NB4 (cell line): ENCODE data around the gene VWA3B.

ENCODE experiments used
- DNase-seq: peaks from one replicate; pipeline ENCODE4 v3.0.0; 2010; ENCODE audit warnings: low read depth
- H3K4me3 ChIP-seq: one replicate; pipeline ENCODE4 v1.5.1; 2011; ENCODE audit warnings: mild to moderate bottlenecking, low read depth, low read length, moderate library complexity
- CTCF ChIP-seq: IDR thresholded peaks from one replicate; pipeline ENCODE4 v1.5.1; 2012; ENCODE audit warnings: low read depth, low read length
- MAX ChIP-seq: IDR thresholded peaks from 2 replicates; pipeline ENCODE4 v1.6.1; 2011; ENCODE audit warnings: low read depth, low read length
- MYC ChIP-seq: IDR thresholded peaks from 2 replicates; pipeline ENCODE4 v1.6.1; 2011; ENCODE audit warnings: low read depth, low read length
- POLR2A ChIP-seq: IDR thresholded peaks from 2 replicates; pipeline ENCODE4 v1.6.1; 2011; ENCODE audit warnings: mild to moderate bottlenecking; ENCODE audit not compliant: insufficient read length; ENCODE audit errors: extremely low read depth

Gene VWA3B

GRCh38 chr2:98324181-98324580 is 237.2 kb downstream of the VWA3B start:
- no peak for DNase-seq
- TF ChIP-seq MYC (no peak), POLR2A (no peak), CTCF (no peak), MAX (no peak)
- H3K4me3 ChIP-seq, result no peak overlapping the region

DNA sequence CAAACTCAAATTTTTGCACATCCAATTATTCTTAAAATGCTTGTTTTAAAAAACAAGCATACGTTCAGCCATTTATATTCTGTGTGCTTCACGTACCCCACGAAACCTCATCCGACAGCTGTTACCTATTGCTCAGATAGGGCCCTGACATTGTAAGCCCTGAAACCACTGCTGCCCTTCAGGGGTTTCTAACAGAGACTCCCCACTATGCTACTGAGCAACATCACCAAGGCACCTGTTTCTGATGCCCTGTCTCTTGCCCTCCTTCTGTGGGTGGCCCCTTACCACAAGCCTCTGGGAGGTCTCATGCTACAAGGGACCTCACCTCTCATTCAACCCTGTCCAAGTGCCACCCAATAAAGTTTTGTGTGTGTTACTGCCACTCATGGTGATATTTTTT is 240.8 kb downstream of the VWA3B start:
- no peak for TF ChIP-seq POLR2A
- TF ChIP-seq MAX, result no peak
- TF ChIP-seq CTCF, result no peak
- no peak for TF ChIP-seq MYC
- H3K4me3 ChIP-seq, result no peak overlapping the region
- DNase-seq, result no peak

DNA sequence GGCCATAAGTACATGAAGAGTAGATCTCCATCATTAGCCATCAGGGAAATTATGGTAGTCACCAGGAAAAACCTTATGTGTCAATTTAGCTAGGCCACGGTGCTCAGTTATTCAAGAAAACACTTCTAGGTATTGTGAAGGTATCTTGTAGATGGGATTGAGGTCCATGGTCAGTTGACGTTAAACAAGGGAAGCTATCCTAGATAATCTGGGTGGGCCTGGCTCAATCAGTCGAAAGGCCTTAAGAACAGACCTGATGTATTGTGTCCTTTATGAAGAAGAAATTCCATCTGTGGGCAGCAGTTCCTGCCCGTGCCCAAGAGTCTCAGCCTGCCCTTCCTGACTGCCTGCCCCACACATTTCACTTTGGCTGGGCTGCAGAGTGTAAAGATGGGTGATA is 242.6 kb downstream of the VWA3B start:
- H3K4me3 ChIP-seq, result no peak overlapping the region
- no peak for TF ChIP-seq POLR2A
- no peak for TF ChIP-seq MYC
- no peak for TF ChIP-seq CTCF
- no peak for TF ChIP-seq MAX
- no peak for DNase-seq

GRCh38 chr2:98332989-98333388 is 246.0 kb downstream of the VWA3B start:
- no peak overlapping the region for H3K4me3 ChIP-seq
- no peak for TF ChIP-seq CTCF
- no peak for TF ChIP-seq MAX
- TF ChIP-seq MYC, result no peak
- TF ChIP-seq POLR2A, result no peak
- DNase-seq, result no peak

DNA sequence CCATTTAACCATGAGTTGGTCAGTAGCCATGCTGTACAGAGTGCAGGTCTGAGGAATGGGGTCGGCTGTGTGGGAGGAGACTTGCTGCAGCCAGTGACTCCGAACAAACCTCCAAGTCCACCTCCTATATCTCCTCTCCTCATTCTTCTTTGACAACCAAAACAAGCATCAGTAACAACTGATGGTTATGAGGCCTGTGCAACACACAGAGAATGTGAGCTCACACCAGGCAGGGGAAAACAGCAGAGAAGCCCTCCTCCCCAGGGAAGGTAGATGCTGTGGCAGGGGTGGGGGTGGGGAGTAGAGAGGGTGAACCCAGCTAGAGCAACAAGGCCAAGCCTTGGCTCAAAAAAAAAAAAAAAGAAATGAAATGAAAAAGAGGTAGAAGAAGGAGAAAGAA is 247.0 kb downstream of the VWA3B start:
- no peak for DNase-seq
- TF ChIP-seq MAX (no peak), MYC (no peak), CTCF (no peak), POLR2A (no peak)
- H3K4me3 ChIP-seq, result no peak overlapping the region

DNA sequence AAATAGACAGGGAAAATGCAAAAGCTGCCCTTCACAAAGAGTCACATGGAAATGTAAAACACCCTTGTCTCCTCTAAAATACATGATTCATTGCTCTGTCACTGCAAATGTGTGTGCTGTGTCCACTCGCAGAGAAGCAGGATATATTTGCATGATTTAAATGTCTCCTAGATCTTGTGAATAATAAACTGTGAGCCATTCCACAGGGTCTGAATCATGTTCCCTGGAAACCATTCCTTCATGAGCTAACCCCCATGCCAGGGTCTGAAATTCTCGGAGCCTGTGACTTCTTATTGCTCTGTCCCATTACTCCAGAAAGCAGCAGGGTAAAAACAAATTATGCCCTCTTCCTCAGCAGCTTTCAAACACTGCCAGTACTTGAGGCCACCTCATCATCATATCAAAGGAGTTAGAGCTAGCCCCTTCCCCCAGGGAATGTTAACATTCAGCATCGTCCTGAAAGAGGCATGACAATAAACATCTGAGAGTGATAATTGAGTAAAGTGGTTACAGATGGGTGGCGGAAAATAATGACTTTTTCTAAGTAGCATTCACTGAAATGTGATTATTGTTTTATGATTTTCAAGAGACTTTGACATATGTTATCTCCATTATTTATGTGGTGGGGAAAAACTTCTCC is 247.6 kb downstream of the VWA3B start:
- no peak for DNase-seq

More for the DNA sequence above, 247.6 kb downstream of the VWA3B start:
- no peak overlapping the region for H3K4me3 ChIP-seq
- TF ChIP-seq POLR2A (no peak), MYC (no peak), MAX (no peak), CTCF (no peak)
